SK-N-SH treated with all-trans-retinoic acid at 6 μM for 48 hours (cell line): ENCODE data around the gene TLR9.

Experiments
- ATAC-seq: fragments of 200-7000 bp; cut with Tn5 transposase; 3 replicates; pipeline ENCODE4 v1.9.1; 2020; ENCODE audit warnings: mild to moderate bottlenecking, moderate library complexity
- ARNTL ChIP-seq: fragments of 450-650 bp; formaldehyde crosslinking; IDR thresholded peaks from 2 replicates; pipeline ENCODE4 v1.5.0; 2020; ENCODE audit warnings: low read depth, mild to moderate bottlenecking, moderate library complexity, borderline replicate concordance
- CREB5 ChIP-seq: fragments of 250-450 bp; sonication (Bioruptor Pico); IDR thresholded peaks from 2 replicates; pipeline ENCODE4 v1.5.1; 2020; ENCODE audit warnings: low read depth, mild to moderate bottlenecking, moderate library complexity
- CSDC2 ChIP-seq: fragments of 250-450 bp; sonication (Bioruptor Pico); IDR thresholded peaks from 2 replicates; pipeline ENCODE4 v1.5.0; 2020; ENCODE audit warnings: mild to moderate bottlenecking, moderate library complexity
- CSRNP3 ChIP-seq: fragments of 250-450 bp; sonication (Bioruptor Pico); IDR thresholded peaks from 2 replicates; pipeline ENCODE4 v1.5.1; 2021; ENCODE audit warnings: mild to moderate bottlenecking, moderate library complexity
- ESRRG ChIP-seq: fragments of 250-450 bp; sonication (Bioruptor Pico); IDR thresholded peaks from 2 replicates; pipeline ENCODE4 v1.6.1; 2021; ENCODE audit warnings: mild to moderate bottlenecking
- GLIS3 ChIP-seq: fragments of 250-450 bp; sonication (Bioruptor Pico); IDR thresholded peaks from 2 replicates; pipeline ENCODE4 v1.5.0; 2020; ENCODE audit warnings: mild to moderate bottlenecking, moderate library complexity
- ISL1 ChIP-seq: fragments of 250-450 bp; sonication (Bioruptor Pico); IDR thresholded peaks from 2 replicates; pipeline ENCODE4 v2.1.2; 2022; ENCODE audit warnings: mild to moderate bottlenecking, moderate library complexity
- OSR1 ChIP-seq: fragments of 250-450 bp; sonication (Bioruptor Pico); IDR thresholded peaks from 2 replicates; pipeline ENCODE4 v1.8.0; 2022; ENCODE audit warnings: moderate library complexity, mild to moderate bottlenecking, inconsistent platforms
- PATZ1 ChIP-seq: fragments of 250-450 bp; sonication (Bioruptor Pico); IDR thresholded peaks from 2 replicates; pipeline ENCODE4 v1.8.0; 2020; ENCODE audit warnings: mild to moderate bottlenecking, moderate library complexity, borderline replicate concordance
- POU6F1 ChIP-seq: fragments of 250-450 bp; sonication (Bioruptor Pico); IDR thresholded peaks from 2 replicates; pipeline ENCODE4 v1.8.0; 2021; ENCODE audit warnings: low read depth, mild to moderate bottlenecking, moderate library complexity, borderline replicate concordance
- RARB ChIP-seq: fragments of 250-450 bp; sonication (Bioruptor Pico); IDR thresholded peaks from 2 replicates; pipeline ENCODE4 v1.8.0; 2021; ENCODE audit warnings: mild to moderate bottlenecking, moderate library complexity
- SNAI2 ChIP-seq: fragments of 250-450 bp; sonication (Bioruptor Pico); IDR thresholded peaks from 2 replicates; pipeline ENCODE4 v1.5.0; 2020; ENCODE audit warnings: mild to moderate bottlenecking, moderate library complexity
- TCF4 ChIP-seq: fragments of 250-450 bp; sonication (Bioruptor Pico); IDR thresholded peaks from 2 replicates; pipeline ENCODE4 v1.8.0; 2021; ENCODE audit warnings: mild to moderate bottlenecking, moderate library complexity, borderline replicate concordance
- TOX ChIP-seq: fragments of 250-450 bp; sonication (Bioruptor Pico); IDR thresholded peaks from 2 replicates; pipeline ENCODE4 v1.8.0; 2021; ENCODE audit warnings: mild to moderate bottlenecking, moderate library complexity, borderline replicate concordance
- TSHZ2 ChIP-seq: fragments of 250-450 bp; sonication (Bioruptor Pico); IDR thresholded peaks from 2 replicates; pipeline ENCODE4 v1.5.0; 2020; ENCODE audit warnings: mild to moderate bottlenecking, moderate library complexity
- ZC3H10 ChIP-seq: fragments of 250-450 bp; sonication (Bioruptor Pico); IDR thresholded peaks from 2 replicates; pipeline ENCODE4 v1.5.1; 2021; ENCODE audit warnings: mild to moderate bottlenecking, moderate library complexity
- ZFP3 ChIP-seq: fragments of 250-450 bp; sonication (Bioruptor Pico); IDR thresholded peaks from 2 replicates; pipeline ENCODE4 v1.5.0; 2020; ENCODE audit warnings: mild to moderate bottlenecking, moderate library complexity
- ZFP30 ChIP-seq: fragments of 450-650 bp; formaldehyde crosslinking; IDR thresholded peaks from 2 replicates; pipeline ENCODE4 v1.5.0; 2022; ENCODE audit warnings: mild to moderate bottlenecking, moderate library complexity
- ZNF565 ChIP-seq: fragments of 450-650 bp; formaldehyde crosslinking; conservative IDR thresholded peaks from 2 replicates; pipeline ENCODE4 v1.5.0; 2020; ENCODE audit warnings: low read depth, mild to moderate bottlenecking, moderate library complexity
- ZNF70 ChIP-seq: fragments of 450-650 bp; formaldehyde crosslinking; IDR thresholded peaks from 2 replicates; pipeline ENCODE4 v1.5.0; 2020; ENCODE audit warnings: mild to moderate bottlenecking, moderate library complexity
- ZNF8 ChIP-seq: fragments of 450-650 bp; formaldehyde crosslinking; IDR thresholded peaks from 2 replicates; pipeline ENCODE4 v1.5.0; 2020; ENCODE audit warnings: mild to moderate bottlenecking, moderate library complexity

The TLR9 gene

GRCh38 chr3:52215351-52215750, 10.1 kb downstream of the TLR9 start (continued):
- TF ChIP-seq PATZ1 (CRISPR knock-in tag) (no peak), POU6F1 (CRISPR knock-in tag) (no peak), CREB5 (no peak), RARB (CRISPR knock-in tag) (no peak), GLIS3 (no peak), ISL1 (CRISPR knock-in tag) (no peak), OSR1 (no peak)

- ATAC-seq, result no peak
- TF ChIP-seq CSDC2 (no peak), SNAI2 (CRISPR knock-in tag) (no peak), ESRRG (CRISPR knock-in tag) (no peak), TSHZ2 (no peak), ZNF70 (no peak), ZNF8 (CRISPR knock-in tag) (no peak), ZFP3 (CRISPR knock-in tag) (no peak), POU6F1 (CRISPR knock-in tag) (no peak), ZC3H10 (CRISPR knock-in tag) (no peak), ISL1 (CRISPR knock-in tag) (no peak), ARNTL (no peak), TCF4 (CRISPR knock-in tag) (no peak), CREB5 (no peak), ZNF565 (CRISPR knock-in tag) (no peak), OSR1 (no peak), ZFP30 (no peak), TOX (CRISPR knock-in tag) (no peak), CSRNP3 (CRISPR knock-in tag) (no peak), GLIS3 (no peak), RARB (CRISPR knock-in tag) (no peak)
These were observed 11.5 kb downstream of the TLR9 start for GRCh38 chr3:52213901-52214300.
